ENCODE measurements around the gene CELA3B. TPM values are rescaled to one million over a fixed set of nuclear protein-coding genes. Genes with fewer than 3 reads are reported as not detected.
A peak's percentile ranks its signal among the peaks of the same experiment; 100 is the strongest.

CELA3B gene
- total and polyA plus RNA-seq, 8 donors, result 2,923 to 21,242 (median 14,182) TPM

DNA sequence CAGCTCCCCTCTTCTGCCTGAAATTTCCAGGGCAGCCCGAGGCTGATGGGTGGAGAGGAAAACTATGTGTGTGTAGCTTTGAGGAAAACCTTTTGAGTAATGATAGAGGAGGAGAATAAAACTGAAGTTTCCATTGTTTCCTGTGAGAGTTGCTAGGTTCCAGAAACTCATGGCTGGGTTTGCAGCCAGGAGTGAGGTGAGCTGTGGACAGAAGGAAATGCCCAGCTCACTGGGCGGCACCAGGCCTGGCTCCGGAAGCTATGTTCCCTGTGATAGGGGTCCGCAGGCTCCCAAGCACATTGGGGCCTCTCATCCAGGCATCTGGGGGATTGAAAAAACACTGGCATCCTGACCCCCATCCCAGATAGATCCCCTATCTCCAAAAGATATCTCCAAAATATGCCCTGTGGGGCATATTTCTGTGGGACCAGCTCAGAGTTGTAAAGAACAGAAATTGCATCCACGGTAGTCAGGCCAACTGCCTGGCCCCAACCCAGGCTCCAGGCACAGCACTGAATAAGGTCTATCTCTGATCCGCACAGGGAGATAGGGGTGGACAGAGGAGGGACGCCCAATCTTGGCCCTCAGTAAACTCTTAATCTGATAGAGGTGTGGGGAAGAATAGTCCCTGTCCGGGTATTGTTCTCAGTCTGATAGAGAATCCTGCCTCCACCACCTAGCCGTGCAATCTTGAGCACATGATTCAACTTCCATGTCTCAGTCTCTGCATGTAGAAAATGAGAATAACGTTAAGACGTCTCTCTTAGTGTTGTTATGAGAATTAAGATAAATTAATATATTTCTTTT, 37.9 kb upstream of the CELA3B start:
- WGBS, 2 donors, result 65 to 76% methylated on average over 11 of the region's 11 CpGs
- no peaks in the 10 kb centered on the region for H3K36me3 ChIP-seq
- FAIRE-seq (no peak), ATAC-seq (no peak), DNase-seq (no peak)
- no peak overlapping the region for H3K4me3 ChIP-seq
- peaks cover 6 to 14% (median 7%) of the 10 kb centered on the region in 3 donors for H3K4me1 ChIP-seq
- no peaks in the 10 kb centered on the region for H3K27me3 ChIP-seq
- no peaks in the 10 kb centered on the region for H3K9me3 ChIP-seq
- H3K27ac ChIP-seq, result peak overlapping the region in 3 of 4 donors; percentile 39 to 73 (median 71)
- intact Hi-C loops (cut with DNase I), result no loop called here
- TF ChIP-seq, protein P1, sequence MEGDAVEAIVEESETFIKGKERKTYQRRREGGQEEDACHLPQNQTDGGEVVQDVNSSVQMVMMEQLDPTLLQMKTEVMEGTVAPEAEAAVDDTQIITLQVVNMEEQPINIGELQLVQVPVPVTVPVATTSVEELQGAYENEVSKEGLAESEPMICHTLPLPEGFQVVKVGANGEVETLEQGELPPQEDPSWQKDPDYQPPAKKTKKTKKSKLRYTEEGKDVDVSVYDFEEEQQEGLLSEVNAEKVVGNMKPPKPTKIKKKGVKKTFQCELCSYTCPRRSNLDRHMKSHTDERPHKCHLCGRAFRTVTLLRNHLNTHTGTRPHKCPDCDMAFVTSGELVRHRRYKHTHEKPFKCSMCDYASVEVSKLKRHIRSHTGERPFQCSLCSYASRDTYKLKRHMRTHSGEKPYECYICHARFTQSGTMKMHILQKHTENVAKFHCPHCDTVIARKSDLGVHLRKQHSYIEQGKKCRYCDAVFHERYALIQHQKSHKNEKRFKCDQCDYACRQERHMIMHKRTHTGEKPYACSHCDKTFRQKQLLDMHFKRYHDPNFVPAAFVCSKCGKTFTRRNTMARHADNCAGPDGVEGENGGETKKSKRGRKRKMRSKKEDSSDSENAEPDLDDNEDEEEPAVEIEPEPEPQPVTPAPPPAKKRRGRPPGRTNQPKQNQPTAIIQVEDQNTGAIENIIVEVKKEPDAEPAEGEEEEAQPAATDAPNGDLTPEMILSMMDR (IDR thresholded peaks at IDR 0.05), result no peak

DNA sequence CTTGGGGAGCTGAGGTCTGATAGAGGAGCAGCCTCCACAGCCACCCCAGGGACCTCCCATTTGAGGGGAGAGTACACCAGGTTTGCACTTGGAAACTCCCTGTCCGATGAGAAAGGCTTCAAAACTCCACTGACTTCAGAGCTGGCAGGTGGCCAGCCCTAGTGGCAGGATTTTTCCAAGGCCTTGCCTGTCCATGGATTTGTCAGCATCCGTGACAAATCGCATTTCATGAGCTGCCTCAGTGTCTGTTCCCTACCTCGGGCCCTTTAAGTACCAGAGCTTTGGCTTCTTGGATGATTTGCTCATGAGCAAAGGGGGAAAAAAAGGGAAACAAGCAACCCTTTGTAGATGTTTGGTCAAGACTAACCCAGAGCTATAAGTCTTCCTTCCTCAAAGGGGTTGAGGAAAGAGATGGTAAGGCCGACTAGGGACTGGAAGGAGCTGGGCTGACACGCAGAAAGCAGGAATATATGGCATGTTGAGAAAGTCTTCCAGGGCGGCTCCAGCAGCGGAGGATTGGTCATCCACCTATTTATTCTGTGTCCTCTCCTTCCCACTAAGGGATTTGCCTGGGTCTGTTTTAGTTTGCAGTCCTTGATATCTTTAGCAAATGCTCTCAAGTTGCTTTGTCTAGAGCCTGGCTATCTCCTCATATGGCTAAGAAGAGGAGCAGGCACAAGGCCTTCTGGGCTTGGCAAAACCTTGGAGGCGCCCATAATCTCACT, 37.0 kb upstream of the CELA3B start:
- Histone ChIP-seq H3K27ac (peak overlapping the region in 2 of 4 donors; percentile 71 to 73), H3K4me3 (no peak overlapping the region), H3K27me3 (no peaks in the 10 kb centered on the region), H3K36me3 (no peaks in the 10 kb centered on the region), H3K4me1 (peaks cover 6 to 11% (median 7%) of the 10 kb centered on the region in 3 donors), H3K9me3 (no peaks in the 10 kb centered on the region)
- intact Hi-C loops (cut with DNase I), result no loop called here
- FAIRE-seq (no peak), ATAC-seq (peak in 3 of 4 donors; percentile 28 to 52 (median 40)), DNase-seq (peak; percentile 75 to 92 (median 85))
- TF ChIP-seq, protein P1 (IDR thresholded peaks at IDR 0.05), result peak in 2 of 4 donors; percentile 41 to 42
- WGBS, 2 donors, result 39 to 48% methylated on average over 9 of the region's 9 CpGs

DNA sequence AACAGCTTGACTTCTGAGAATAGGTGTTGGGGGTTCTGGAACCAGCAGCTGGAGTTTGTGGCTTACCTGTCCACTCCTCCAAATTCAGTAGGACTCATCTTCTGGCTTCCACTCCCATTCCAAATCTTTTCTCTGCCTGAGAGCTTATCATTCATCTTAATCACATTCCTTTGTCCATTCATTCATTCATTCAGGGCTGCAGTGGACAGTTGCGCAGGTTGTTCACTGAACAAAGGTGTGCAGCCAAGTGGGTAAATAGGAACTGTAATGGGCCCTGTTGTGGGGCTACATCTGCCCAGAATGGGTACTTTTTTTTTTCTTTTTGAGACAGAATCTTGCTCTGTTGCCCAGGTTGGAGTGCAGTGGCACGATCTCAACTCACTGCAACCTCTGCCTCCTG, 36.3 kb upstream of the CELA3B start:
- Histone ChIP-seq H3K36me3 (no peaks in the 10 kb centered on the region), H3K27me3 (no peaks in the 10 kb centered on the region), H3K4me3 (no peak overlapping the region), H3K4me1 (peaks cover 6 to 11% (median 7%) of the 10 kb centered on the region in 3 donors), H3K27ac (peak overlapping the region in 2 of 4 donors; percentile 48 to 71), H3K9me3 (no peaks in the 10 kb centered on the region)
- WGBS, 2 donors, result 95 to 100% methylated on average over 2 of the region's 2 CpGs
- TF ChIP-seq, protein P1 (IDR thresholded peaks at IDR 0.05), result no peak
- intact Hi-C loops (cut with DNase I), result no loop called here
- no peak for ATAC-seq
- no peak for DNase-seq
- FAIRE-seq, result no peak

DNA sequence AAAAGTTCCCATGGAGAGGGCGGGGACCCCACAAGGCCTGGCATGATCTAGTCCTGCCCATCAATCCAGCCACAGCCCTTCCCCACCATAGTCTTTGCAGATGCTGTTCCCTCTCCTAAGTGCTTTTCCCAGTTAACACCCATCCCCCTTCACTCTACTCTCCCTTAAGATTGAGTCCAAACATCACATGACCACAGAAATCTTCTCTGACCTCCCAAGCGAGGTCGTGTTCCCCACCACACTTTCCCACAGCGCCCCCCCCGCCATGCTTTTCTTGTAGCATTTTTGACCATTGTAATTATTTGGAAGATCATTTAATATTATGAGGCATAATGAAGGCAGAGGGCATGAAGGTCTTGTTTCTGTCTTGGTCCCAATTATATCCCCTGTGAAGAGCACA, 35.5 kb upstream of the CELA3B start:
- FAIRE-seq, result no peak
- Histone ChIP-seq H3K27ac (no peak overlapping the region), H3K36me3 (no peaks in the 10 kb centered on the region), H3K9me3 (no peaks in the 10 kb centered on the region), H3K27me3 (no peaks in the 10 kb centered on the region), H3K4me1 (peaks cover 6 to 11% (median 7%) of the 10 kb centered on the region in 3 donors), H3K4me3 (no peak overlapping the region)
- ATAC-seq, result no peak
- no peak for DNase-seq
- TF ChIP-seq, protein P1 (IDR thresholded peaks at IDR 0.05), result no peak
- intact Hi-C loops (cut with DNase I), result no loop called here
- 85 to 89% methylated on average over 5 of the region's 5 CpGs for WGBS, 2 donors

Measured in pancreas (tissue), 10 donors.